Measurements from ENCODE around the gene ADIPOR2. TPM values are rescaled to one million over a fixed set of nuclear protein-coding genes. Genes with fewer than 3 reads are reported as not detected.

The ADIPOR2 gene
- total RNA-seq, 4 donors from 2014 or later: 28.2 to 37.4 (median 34.1) TPM

DNA sequence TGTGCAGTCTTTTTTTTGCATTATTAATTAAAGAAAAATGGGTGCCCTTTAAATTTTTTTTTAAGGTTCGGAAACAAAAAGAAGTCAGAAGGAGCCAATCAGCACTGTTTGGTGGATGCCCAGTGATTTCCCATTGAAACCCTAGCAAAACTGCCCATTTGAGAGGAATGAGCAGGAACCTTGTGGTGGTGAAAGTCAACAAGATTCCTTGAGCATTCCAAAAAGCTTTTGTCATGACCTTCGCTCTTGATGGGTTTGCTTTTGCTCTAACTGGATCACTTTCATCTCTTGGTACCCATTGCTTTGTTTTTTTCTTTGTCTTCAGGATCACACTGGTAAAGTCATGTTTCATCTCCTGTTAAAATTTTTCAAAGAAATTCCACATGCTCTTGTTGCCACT is 54.1 kb downstream of the ADIPOR2 start:
- no peaks in the 10 kb centered on the region for H3K27me3 ChIP-seq
- peaks cover 19 to 22% (median 21%) of the 10 kb centered on the region in 4 donors for H3K4me1 ChIP-seq
- no peak for DNase-seq (ENCODE audit: extremely low spot score)
- intact Hi-C loops (cut with DNase I): no loop called here
- WGBS: 89% methylated on average over 2 of the region's 2 CpGs
- H3K27ac ChIP-seq (replicated peaks in 1 of 4): no peak overlapping the region
- H3K4me3 ChIP-seq: no peak overlapping the region
- peaks cover 0 to 11% (median 3%) of the 10 kb centered on the region in 4 donors for H3K9me3 ChIP-seq
- TF ChIP-seq, protein P1, sequence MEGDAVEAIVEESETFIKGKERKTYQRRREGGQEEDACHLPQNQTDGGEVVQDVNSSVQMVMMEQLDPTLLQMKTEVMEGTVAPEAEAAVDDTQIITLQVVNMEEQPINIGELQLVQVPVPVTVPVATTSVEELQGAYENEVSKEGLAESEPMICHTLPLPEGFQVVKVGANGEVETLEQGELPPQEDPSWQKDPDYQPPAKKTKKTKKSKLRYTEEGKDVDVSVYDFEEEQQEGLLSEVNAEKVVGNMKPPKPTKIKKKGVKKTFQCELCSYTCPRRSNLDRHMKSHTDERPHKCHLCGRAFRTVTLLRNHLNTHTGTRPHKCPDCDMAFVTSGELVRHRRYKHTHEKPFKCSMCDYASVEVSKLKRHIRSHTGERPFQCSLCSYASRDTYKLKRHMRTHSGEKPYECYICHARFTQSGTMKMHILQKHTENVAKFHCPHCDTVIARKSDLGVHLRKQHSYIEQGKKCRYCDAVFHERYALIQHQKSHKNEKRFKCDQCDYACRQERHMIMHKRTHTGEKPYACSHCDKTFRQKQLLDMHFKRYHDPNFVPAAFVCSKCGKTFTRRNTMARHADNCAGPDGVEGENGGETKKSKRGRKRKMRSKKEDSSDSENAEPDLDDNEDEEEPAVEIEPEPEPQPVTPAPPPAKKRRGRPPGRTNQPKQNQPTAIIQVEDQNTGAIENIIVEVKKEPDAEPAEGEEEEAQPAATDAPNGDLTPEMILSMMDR (IDR thresholded peaks at IDR 0.05): no peak
- TF ChIP-seq POLR2AphosphoS5 (IDR thresholded peaks at IDR 0.05) (no peak), EP300 (IDR thresholded peaks at IDR 0.05) (no peak), POLR2A (IDR thresholded peaks at IDR 0.05; ENCODE audit: low read depth) (no peak)
- H3K36me3 ChIP-seq: peaks cover 0 to 5% (median 0%) of the 10 kb centered on the region in 4 donors

DNA sequence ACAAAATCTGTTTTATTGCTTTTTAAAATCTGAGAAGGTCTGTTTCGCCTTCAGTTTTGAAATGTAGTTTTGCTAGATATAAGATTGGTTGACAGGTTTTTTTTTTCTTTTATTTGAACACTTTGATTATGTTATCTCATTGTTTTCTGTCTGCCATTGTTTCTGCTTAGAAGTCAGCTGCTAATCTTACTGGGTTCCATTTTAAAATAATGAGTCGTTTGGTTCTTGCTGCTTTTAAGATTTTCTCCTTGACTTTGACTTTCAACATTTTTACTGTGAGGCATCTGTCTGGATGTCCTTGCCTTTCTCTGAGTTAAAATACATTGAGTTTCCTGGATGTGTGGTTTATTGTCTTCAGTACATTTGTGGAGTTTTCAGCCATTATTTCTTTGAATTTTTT is 56.7 kb downstream of the ADIPOR2 start:
- H3K27me3 ChIP-seq: no peaks in the 10 kb centered on the region
- 100% methylated on average over 2 of the region's 2 CpGs for WGBS

DNA sequence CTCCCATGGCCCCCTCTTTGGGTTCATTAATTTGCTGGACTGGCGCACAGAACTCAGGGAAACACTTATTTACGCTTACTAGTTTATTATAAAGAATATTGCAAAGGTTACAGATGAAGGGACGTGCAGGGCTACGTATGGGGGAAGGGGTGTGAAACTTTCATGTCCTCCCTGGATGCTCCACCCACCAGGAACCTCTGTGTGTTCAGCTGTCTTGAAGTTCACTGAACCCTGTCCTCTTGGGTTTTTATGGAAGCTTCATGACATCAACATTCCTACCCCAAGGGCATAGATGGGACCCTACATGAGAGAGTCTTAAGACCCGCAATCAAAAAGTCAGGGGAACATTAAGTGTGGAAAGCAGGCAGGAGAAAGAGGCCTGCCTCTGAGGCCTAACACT is 58.1 kb downstream of the ADIPOR2 start:
- H3K27ac ChIP-seq (replicated peaks in 1 of 4): no peak overlapping the region
- no peak overlapping the region for H3K4me3 ChIP-seq
- WGBS: 99% methylated on average over 5 of the region's 5 CpGs
- peaks cover 0 to 6% (median 0%) of the 10 kb centered on the region in 4 donors for H3K36me3 ChIP-seq
- no peaks in the 10 kb centered on the region for H3K27me3 ChIP-seq
- no peak for DNase-seq (ENCODE audit: extremely low spot score)
- peaks cover 0 to 11% (median 5%) of the 10 kb centered on the region in 4 donors for H3K4me1 ChIP-seq
- intact Hi-C loops (cut with DNase I): no loop called here
- peaks cover 0 to 11% (median 3%) of the 10 kb centered on the region in 4 donors for H3K9me3 ChIP-seq
- TF ChIP-seq POLR2AphosphoS5 (IDR thresholded peaks at IDR 0.05) (no peak), EP300 (IDR thresholded peaks at IDR 0.05) (no peak), POLR2A (IDR thresholded peaks at IDR 0.05; ENCODE audit: low read depth) (no peak)
- TF ChIP-seq, protein P1 (IDR thresholded peaks at IDR 0.05): no peak

More for the DNA sequence above, 56.7 kb downstream of the ADIPOR2 start:
- intact Hi-C loops (cut with DNase I): no loop called here
- DNase-seq (ENCODE audit: extremely low spot score): no peak
- Histone ChIP-seq H3K27ac (replicated peaks in 1 of 4) (no peak overlapping the region), H3K36me3 (peaks cover 0 to 5% (median 0%) of the 10 kb centered on the region in 4 donors), H3K9me3 (peaks cover 0 to 11% (median 3%) of the 10 kb centered on the region in 4 donors), H3K4me3 (no peak overlapping the region), H3K4me1 (peaks cover 0 to 3% (median 0%) of the 10 kb centered on the region in 4 donors)
- no peak for TF ChIP-seq EP300 (IDR thresholded peaks at IDR 0.05)
- no peak for TF ChIP-seq POLR2AphosphoS5 (IDR thresholded peaks at IDR 0.05)
- TF ChIP-seq POLR2A (IDR thresholded peaks at IDR 0.05; ENCODE audit: low read depth): no peak
- TF ChIP-seq, protein P1 (IDR thresholded peaks at IDR 0.05): no peak

DNA sequence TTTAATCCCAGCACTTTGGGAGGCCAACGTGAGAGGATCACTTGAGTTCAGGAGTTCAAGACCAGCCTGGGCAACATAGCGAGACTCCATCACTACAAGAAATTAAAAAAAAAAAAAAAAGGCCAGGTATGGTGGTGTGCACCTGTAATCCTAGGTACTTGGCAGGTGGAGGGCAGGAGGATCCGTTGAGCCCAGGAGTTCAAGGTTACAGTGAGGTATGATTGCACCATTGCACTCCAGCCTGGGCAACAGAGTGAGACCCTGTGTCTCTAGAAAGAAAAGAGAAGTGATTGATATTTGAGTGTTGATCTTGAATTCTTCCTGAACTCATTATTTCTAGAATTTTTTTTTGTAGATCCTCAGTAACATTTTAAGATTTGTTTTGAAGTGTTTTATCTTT is 59.4 kb downstream of the ADIPOR2 start:
- intact Hi-C loops (cut with DNase I): no loop called here
- no peak for DNase-seq (ENCODE audit: extremely low spot score)
- no peak for TF ChIP-seq EP300 (IDR thresholded peaks at IDR 0.05)
- no peak for TF ChIP-seq POLR2A (IDR thresholded peaks at IDR 0.05; ENCODE audit: low read depth)
- no peak for TF ChIP-seq POLR2AphosphoS5 (IDR thresholded peaks at IDR 0.05)
- TF ChIP-seq, protein P1 (IDR thresholded peaks at IDR 0.05): no peak
- H3K36me3 ChIP-seq: peaks cover 8 to 19% (median 11%) of the 10 kb centered on the region in 4 donors
- peaks cover 0 to 11% (median 3%) of the 10 kb centered on the region in 4 donors for H3K9me3 ChIP-seq
- no peak overlapping the region for H3K4me3 ChIP-seq
- H3K4me1 ChIP-seq: peaks cover 0 to 11% (median 5%) of the 10 kb centered on the region in 4 donors
- H3K27me3 ChIP-seq: no peaks in the 10 kb centered on the region
- 94% methylated on average over 3 of the region's 3 CpGs for WGBS
- no peak overlapping the region for H3K27ac ChIP-seq (replicated peaks in 1 of 4)

DNA sequence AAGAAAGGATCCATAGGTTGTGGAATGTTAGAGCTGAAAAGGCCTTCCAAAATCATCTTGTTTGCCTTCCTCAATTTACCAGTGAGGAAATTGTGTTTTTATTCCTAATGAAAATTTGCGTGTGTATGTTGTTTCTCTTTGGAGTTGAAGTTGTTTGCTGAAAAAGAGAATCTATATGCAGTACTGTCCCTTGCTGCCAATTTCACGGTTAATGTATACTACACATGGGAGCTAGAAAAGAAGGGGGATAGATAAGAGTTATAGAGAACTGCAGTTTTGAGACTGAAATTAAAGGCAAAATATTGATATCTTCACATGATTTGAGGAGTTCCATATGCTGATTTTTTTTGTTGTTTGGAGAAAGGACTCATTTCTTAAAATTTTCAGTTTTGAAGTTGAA is 67.5 kb downstream of the ADIPOR2 start:
- no peak for DNase-seq (ENCODE audit: extremely low spot score)
- intact Hi-C loops (cut with DNase I): no loop called here
- no peak overlapping the region for H3K27ac ChIP-seq (replicated peaks in 1 of 4)
- TF ChIP-seq POLR2A (IDR thresholded peaks at IDR 0.05; ENCODE audit: low read depth) (no peak), POLR2AphosphoS5 (IDR thresholded peaks at IDR 0.05) (no peak)
- peaks cover 9 to 34% (median 24%) of the 10 kb centered on the region in 4 donors for H3K36me3 ChIP-seq
- WGBS: 91% methylated on average over 2 of the region's 2 CpGs
- no peaks in the 10 kb centered on the region for H3K9me3 ChIP-seq
- H3K4me1 ChIP-seq: peaks cover 5 to 34% (median 20%) of the 10 kb centered on the region in 4 donors
- H3K4me3 ChIP-seq: no peak overlapping the region
- no peaks in the 10 kb centered on the region for H3K27me3 ChIP-seq

Measured in esophagus muscularis mucosa (tissue), 4 donors.